Lung (tissue), 12 donors: Measurements from ENCODE around the gene SEC14L5. TPM values are rescaled to one million over a fixed set of nuclear protein-coding genes. Genes with fewer than 3 reads are reported as not detected.

Experiments used
- ATAC-seq: fragments of 200-7000 bp; cut with Tn5 transposase; one replicate; pipeline ENCODE4 v1.9.1; 2020; ENCODE audit warnings: moderate number of reproducible peaks; ENCODE audit not compliant: insufficient read depth, low FRiP score
- DNase-seq, 3 donors: peaks; one replicate each; pipeline ENCODE4 v3.0.0-alpha.2; 2013 to 2017
- H3K27ac ChIP-seq, 2 donors: one replicate each; pipeline ENCODE4 v1.5.1; 2013; ENCODE audit warnings: mild to moderate bottlenecking in 2 of 2, moderate library complexity in 2 of 2, control low read depth in 1 of 2, inconsistent platforms in 1 of 2, low read depth in 1 of 2, low read length in 1 of 2
- H3K27me3 ChIP-seq, 3 donors: one replicate each; pipeline ENCODE4 v1.5.1; 2013; ENCODE audit warnings: low read length in 2 of 3; ENCODE audit not compliant: control insufficient read depth in 3 of 3, insufficient read depth in 3 of 3
- H3K36me3 ChIP-seq, 4 donors: one replicate each; pipeline ENCODE4 v1.5.1; 2013; ENCODE audit warnings: low read length in 4 of 4, mild to moderate bottlenecking in 1 of 4, moderate library complexity in 1 of 4; ENCODE audit not compliant: control insufficient read depth in 4 of 4, insufficient read depth in 4 of 4
- H3K4me1 ChIP-seq, 5 donors: one replicate each; pipeline ENCODE4 v1.5.1; 2013; ENCODE audit warnings: low read length in 5 of 5, mild to moderate bottlenecking in 2 of 5, moderate library complexity in 1 of 5; ENCODE audit not compliant: control insufficient read depth in 5 of 5, insufficient read depth in 5 of 5
- H3K4me3 ChIP-seq: one replicate; pipeline ENCODE4 v1.5.1; 2013; ENCODE audit warnings: mild to moderate bottlenecking, control low read depth, moderate library complexity
- H3K9ac ChIP-seq, 2 donors: one replicate each; pipeline ENCODE4 v1.5.1; 2013; ENCODE audit warnings: low read length in 2 of 2, control low read depth in 1 of 2; ENCODE audit not compliant: insufficient read depth in 1 of 2
- H3K9me3 ChIP-seq, 4 donors: one replicate each; pipeline ENCODE4 v1.5.1; 2013; ENCODE audit warnings: low read length in 3 of 4, mild to moderate bottlenecking in 1 of 4, moderate library complexity in 1 of 4; ENCODE audit not compliant: control insufficient read depth in 4 of 4, insufficient read depth in 3 of 4
- CTCF ChIP-seq: IDR thresholded peaks from 2 replicates; pipeline ENCODE4 v1.5.1; 2012; ENCODE audit warnings: mild to moderate bottlenecking; ENCODE audit errors: control extremely low read depth, extremely low read depth
- WGBS, 2 donors: extraction: QIAGEN DNeasy Blood & Tissue Kit; methylation state at CpG; one replicate each; pipeline ENCODE4 v1.1.7; 2013; 5-methylcytosine and 5-hydroxymethylcytosine counted together
- polyA plus RNA-seq, 2 donors: library from polyadenylated mRNA; stranded (reverse); fragments of 200-250 nt; gene quantifications; one replicate each; pipeline ENCODE4 v1.2.1, GENCODE V29; 2013
- total RNA-seq, 2 donors: library from RNA; depleted of rRNA in 1 of 2; stranded (reverse); fragments of >200 nt in 1 of 2; gene quantifications; one replicate each; pipeline ENCODE4 v1.2.1, GENCODE V29; 2014 to 2021
- donor health status: control.
- donor health status: control.
- donor health status: Bipolar disorder and iron deficiency.
- donor health status: healthy.
- donor health status: DM: yes; HTN: yes; CAD: no.

Gene SEC14L5
- total and polyA plus RNA-seq, 4 donors, result 0.10 to 0.98 (median 0.28) TPM

GRCh38 chr16:5058476-5058875 is 100.3 kb downstream of the SEC14L5 start:
- Histone ChIP-seq H3K4me1 (no peaks in the 10 kb centered on the region), H3K27ac (no peak overlapping the region), H3K9ac (no peak overlapping the region), H3K36me3 (peaks cover 0 to 7% (median 0%) of the 10 kb centered on the region in 4 donors), H3K9me3 (peaks cover 0 to 1% (median 0%) of the 10 kb centered on the region in 4 donors), H3K4me3 (no peak overlapping the region), H3K27me3 (no peaks in the 10 kb centered on the region)
- DNase-seq, result no peak
- TF ChIP-seq CTCF, result no peak
- no peak for ATAC-seq
- 64 to 71% methylated on average over 7 of the region's 7 CpGs for WGBS, 2 donors

- TF ChIP-seq CTCF, result no peak
- Histone ChIP-seq H3K9ac (no peak overlapping the region), H3K4me1 (peaks cover 0 to 3% (median 1%) of the 10 kb centered on the region in 5 donors), H3K27ac (no peak overlapping the region), H3K4me3 (no peak overlapping the region), H3K9me3 (peaks cover 0 to 1% (median 0%) of the 10 kb centered on the region in 4 donors), H3K36me3 (peaks cover 0 to 7% (median 0%) of the 10 kb centered on the region in 4 donors), H3K27me3 (no peaks in the 10 kb centered on the region)
- DNase-seq, result no peak
- no peak for ATAC-seq
- 78 to 79% methylated on average over 6 of the region's 6 CpGs for WGBS, 2 donors
These were observed 101.4 kb downstream of the SEC14L5 start for GRCh38 chr16:5059386-5060072.

GRCh38 chr16:5060073-5060641 is 102.0 kb downstream of the SEC14L5 start:
- Histone ChIP-seq H3K9me3 (peaks cover 0 to 1% (median 0%) of the 10 kb centered on the region in 4 donors), H3K4me1 (peaks cover 0 to 8% (median 8%) of the 10 kb centered on the region in 5 donors), H3K27ac (no peak overlapping the region), H3K36me3 (peaks cover 0 to 5% (median 0%) of the 10 kb centered on the region in 4 donors), H3K27me3 (no peaks in the 10 kb centered on the region), H3K4me3 (no peak overlapping the region), H3K9ac (no peak overlapping the region)
- no peak for TF ChIP-seq CTCF
- ATAC-seq, result no peak
- WGBS, 2 donors, result 83 to 90% methylated on average over 10 of the region's 10 CpGs
- no peak for DNase-seq
